HepG2 (cell line): ENCODE measurements around the gene TNFSF10. TPM values are rescaled to one million over a fixed set of nuclear protein-coding genes. Genes with fewer than 3 reads are reported as not detected.
A peak's percentile ranks its signal among the peaks of the same experiment; 100 is the strongest.

Experiments used
- EP300 ChIP-seq, 3 experiments: sonication (generic) in 1 of 3; formaldehyde crosslinking in 1 of 3; IDR thresholded peaks; 2 replicates each; pipeline versions ENCODE4 v1.5.1 to v1.6.1; 2011 to 2020; ENCODE audit warnings: low read depth in 2 of 3, low read length in 2 of 3, borderline replicate concordance in 1 of 3, improper control_type of control experiment in 1 of 3, mild to moderate bottlenecking in 1 of 3, missing genetic modification reagents in 1 of 3, moderate library complexity in 1 of 3
- ETV5 ChIP-seq: IDR thresholded peaks from 2 replicates; pipeline ENCODE4 v1.6.1; 2018; ENCODE audit warnings: missing biosample characterization, missing genetic modification reagents, inconsistent platforms, borderline replicate concordance
- FOXK1 ChIP-seq: sonication (generic); formaldehyde crosslinking; IDR thresholded peaks from 2 replicates; pipeline ENCODE4 v1.4.0; 2020; ENCODE audit warnings: low read depth, missing genetic modification reagents, borderline replicate concordance
- HES4 ChIP-seq: sonication (generic); formaldehyde crosslinking; IDR thresholded peaks from 2 replicates; pipeline ENCODE4 v1.9.0; 2021; ENCODE audit warnings: mild to moderate bottlenecking, missing genetic modification reagents, borderline replicate concordance
- MIER2 ChIP-seq: IDR thresholded peaks from 2 replicates; pipeline ENCODE4 v1.6.1; 2016; ENCODE audit warnings: missing biosample characterization, missing genetic modification reagents
- NFRKB ChIP-seq: fragments of 450-650 bp; IDR thresholded peaks from 2 replicates; pipeline ENCODE4 v1.6.1; 2017
- ZKSCAN8 ChIP-seq: IDR thresholded peaks from 2 replicates; pipeline ENCODE4 v1.6.1; 2016; ENCODE audit warnings: borderline replicate concordance, missing genetic modification reagents, missing compliant biosample characterization
- ZNF354B ChIP-seq: sonication (generic); formaldehyde crosslinking; IDR thresholded peaks from 2 replicates; pipeline ENCODE4 v1.8.0; 2022; ENCODE audit warnings: mild to moderate bottlenecking, missing genetic modification reagents
- ZNF713 ChIP-seq: sonication (generic); formaldehyde crosslinking; IDR thresholded peaks from 2 replicates; pipeline ENCODE4 v1.4.0; 2020; ENCODE audit warnings: mild to moderate bottlenecking, missing genetic modification reagents
- polyA plus RNA-seq, 8 experiments: library from polyadenylated mRNA; depleted of rRNA in 3 of 8; stranded (reverse) in 7 of 8; unstranded in 1 of 8; fragments of >200 nt; fragmentation: Illumina TruSeq in 4 of 8; extraction: Trizol in 4 of 8; gene quantifications; 2 replicates each; pipeline versions ENCODE4 v1.2.1 to v1.2.3, GENCODE V29; 2011 to 2016; ENCODE audit warnings: low read depth in 4 of 8, missing spikeins in 1 of 8, mixed read lengths in 1 of 8; ENCODE audit not compliant: insufficient read depth in 1 of 8
- total RNA-seq, 5 experiments: library from RNA; depleted of rRNA; stranded (reverse); fragments of >200 nt; fragmentation: Illumina TruSeq; extraction: Trizol; gene quantifications; 2 replicates each; pipeline ENCODE4 v1.2.3, GENCODE V29; 2016; ENCODE audit warnings: low read depth in 1 of 5
- TF ChIP-seq, protein P1 (sequence below): sonication (generic); formaldehyde crosslinking; IDR thresholded peaks from 2 replicates; pipeline ENCODE4 v1.4.0; 2020; ENCODE audit warnings: missing genetic modification reagents, low read depth, mild to moderate bottlenecking, borderline replicate concordance
- TF ChIP-seq, protein P2 (sequence below): sonication (generic); formaldehyde crosslinking; IDR thresholded peaks from 2 replicates; pipeline ENCODE4 v1.5.1; 2020; ENCODE audit warnings: missing genetic modification reagents, mild to moderate bottlenecking, borderline replicate concordance
- TF ChIP-seq, protein P3 (sequence below): sonication (generic); formaldehyde crosslinking; IDR thresholded peaks from 2 replicates; pipeline ENCODE4 v1.4.0; 2020; ENCODE audit warnings: missing genetic modification reagents, borderline replicate concordance
- TF ChIP-seq, protein P4 (sequence below): sonication (generic); formaldehyde crosslinking; IDR thresholded peaks from 2 replicates; pipeline ENCODE4 v1.4.0; 2020; ENCODE audit warnings: missing genetic modification reagents
- TF ChIP-seq, protein P5 (sequence below): sonication (generic); formaldehyde crosslinking; IDR thresholded peaks from 2 replicates; pipeline ENCODE4 v1.9.0; 2021; ENCODE audit warnings: missing genetic modification reagents, mild to moderate bottlenecking, borderline replicate concordance
- TF ChIP-seq, protein P6 (sequence below): fragments of 450-650 bp; IDR thresholded peaks from 2 replicates; pipeline ENCODE4 v1.6.1; 2016

TNFSF10 gene
- total and polyA plus RNA-seq, 2 of the 13 experiments (the other 11 are each of a cell fraction or from before 2014, with no cell fraction given) = 8.4 to 9.9 TPM

DNA sequence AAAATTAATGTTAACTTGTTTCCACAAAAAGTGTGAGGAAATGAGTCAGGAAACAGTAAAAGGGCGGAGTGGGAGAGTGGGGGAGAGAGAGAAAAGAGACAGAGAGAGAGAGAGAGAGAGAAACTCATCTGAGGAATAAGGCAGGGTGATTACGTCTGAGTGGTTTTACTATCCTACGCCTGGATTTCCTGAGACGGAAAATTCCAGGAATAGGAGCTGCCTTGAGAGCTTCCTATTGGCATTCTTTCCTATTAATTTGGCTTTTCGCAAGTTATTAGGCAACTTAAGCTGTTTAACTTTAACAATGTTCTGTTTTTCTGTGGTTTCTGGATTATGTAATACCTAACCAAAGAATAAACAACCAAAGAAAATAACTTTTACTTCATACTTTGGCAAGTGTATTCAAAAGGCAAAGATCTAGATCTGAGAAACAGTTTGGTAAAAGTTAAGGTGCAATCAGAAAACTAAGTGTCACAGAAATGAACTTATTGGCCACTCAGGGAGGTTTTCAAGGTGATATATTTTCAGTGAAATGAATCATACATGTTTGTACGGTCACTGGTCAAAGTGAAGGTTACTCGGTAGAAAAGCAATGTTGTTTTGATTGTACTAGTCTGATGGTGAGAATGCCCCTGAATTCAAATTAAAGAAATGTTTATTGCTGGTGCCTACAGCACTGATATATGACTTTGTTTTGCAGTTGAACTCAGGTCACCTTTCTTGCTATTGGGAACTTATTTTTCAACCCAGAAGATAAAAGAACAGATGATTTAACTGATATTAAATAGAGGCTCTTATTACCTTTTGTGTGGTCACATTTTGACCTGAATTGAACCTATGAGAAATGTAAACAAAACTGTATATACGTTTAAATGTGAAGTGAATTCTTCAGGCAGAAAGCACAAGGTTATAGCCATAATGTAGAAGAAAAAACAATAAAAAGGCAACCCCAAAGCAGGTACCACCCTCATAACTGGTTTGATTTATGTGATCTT lies 39.9 kb upstream of the TNFSF10 start (continued):
- TF ChIP-seq, protein P1, sequence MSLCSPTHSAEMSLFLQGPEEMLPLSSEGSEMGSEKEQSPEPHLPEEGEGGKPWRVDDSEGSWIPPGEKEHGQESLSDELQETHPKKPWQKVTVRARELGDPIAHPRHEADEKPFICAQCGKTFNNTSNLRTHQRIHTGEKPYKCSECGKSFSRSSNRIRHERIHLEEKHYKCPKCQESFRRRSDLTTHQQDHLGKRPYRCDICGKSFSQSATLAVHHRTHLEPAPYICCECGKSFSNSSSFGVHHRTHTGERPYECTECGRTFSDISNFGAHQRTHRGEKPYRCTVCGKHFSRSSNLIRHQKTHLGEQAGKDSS = no peak
- TF ChIP-seq EP300 (IDR thresholded peaks at IDR 0.05; ENCODE audit: low read depth in 2 of 2, low read length in 2 of 2) = 0 out of 4 replicates have a peak, but pooled peaks of 1 of the 2 experiments have one; percentile 31
- no peak for TF ChIP-seq EP300 (CRISPR knock-in tag; IDR thresholded peaks at IDR 0.05; ENCODE audit: borderline replicate concordance)
- TF ChIP-seq MIER2 (CRISPR knock-in tag) = no peak
- no peak for TF ChIP-seq FOXK1 (CRISPR knock-in tag)
- TF ChIP-seq, protein P2, sequence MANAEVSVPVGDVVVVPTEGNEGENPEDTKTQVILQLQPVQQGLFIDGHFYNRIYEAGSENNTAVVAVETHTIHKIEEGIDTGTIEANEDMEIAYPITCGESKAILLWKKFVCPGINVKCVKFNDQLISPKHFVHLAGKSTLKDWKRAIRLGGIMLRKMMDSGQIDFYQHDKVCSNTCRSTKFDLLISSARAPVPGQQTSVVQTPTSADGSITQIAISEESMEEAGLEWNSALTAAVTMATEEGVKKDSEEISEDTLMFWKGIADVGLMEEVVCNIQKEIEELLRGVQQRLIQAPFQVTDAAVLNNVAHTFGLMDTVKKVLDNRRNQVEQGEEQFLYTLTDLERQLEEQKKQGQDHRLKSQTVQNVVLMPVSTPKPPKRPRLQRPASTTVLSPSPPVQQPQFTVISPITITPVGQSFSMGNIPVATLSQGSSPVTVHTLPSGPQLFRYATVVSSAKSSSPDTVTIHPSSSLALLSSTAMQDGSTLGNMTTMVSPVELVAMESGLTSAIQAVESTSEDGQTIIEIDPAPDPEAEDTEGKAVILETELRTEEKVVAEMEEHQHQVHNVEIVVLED = no peak
- TF ChIP-seq, protein P3, sequence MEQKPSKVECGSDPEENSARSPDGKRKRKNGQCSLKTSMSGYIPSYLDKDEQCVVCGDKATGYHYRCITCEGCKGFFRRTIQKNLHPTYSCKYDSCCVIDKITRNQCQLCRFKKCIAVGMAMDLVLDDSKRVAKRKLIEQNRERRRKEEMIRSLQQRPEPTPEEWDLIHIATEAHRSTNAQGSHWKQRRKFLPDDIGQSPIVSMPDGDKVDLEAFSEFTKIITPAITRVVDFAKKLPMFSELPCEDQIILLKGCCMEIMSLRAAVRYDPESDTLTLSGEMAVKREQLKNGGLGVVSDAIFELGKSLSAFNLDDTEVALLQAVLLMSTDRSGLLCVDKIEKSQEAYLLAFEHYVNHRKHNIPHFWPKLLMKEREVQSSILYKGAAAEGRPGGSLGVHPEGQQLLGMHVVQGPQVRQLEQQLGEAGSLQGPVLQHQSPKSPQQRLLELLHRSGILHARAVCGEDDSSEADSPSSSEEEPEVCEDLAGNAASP = peak; percentile 46; the same call in 1 of the 2 replicates
- no peak for TF ChIP-seq NFRKB
- TF ChIP-seq HES4 (CRISPR knock-in tag) = no peak
- TF ChIP-seq, protein P4, sequence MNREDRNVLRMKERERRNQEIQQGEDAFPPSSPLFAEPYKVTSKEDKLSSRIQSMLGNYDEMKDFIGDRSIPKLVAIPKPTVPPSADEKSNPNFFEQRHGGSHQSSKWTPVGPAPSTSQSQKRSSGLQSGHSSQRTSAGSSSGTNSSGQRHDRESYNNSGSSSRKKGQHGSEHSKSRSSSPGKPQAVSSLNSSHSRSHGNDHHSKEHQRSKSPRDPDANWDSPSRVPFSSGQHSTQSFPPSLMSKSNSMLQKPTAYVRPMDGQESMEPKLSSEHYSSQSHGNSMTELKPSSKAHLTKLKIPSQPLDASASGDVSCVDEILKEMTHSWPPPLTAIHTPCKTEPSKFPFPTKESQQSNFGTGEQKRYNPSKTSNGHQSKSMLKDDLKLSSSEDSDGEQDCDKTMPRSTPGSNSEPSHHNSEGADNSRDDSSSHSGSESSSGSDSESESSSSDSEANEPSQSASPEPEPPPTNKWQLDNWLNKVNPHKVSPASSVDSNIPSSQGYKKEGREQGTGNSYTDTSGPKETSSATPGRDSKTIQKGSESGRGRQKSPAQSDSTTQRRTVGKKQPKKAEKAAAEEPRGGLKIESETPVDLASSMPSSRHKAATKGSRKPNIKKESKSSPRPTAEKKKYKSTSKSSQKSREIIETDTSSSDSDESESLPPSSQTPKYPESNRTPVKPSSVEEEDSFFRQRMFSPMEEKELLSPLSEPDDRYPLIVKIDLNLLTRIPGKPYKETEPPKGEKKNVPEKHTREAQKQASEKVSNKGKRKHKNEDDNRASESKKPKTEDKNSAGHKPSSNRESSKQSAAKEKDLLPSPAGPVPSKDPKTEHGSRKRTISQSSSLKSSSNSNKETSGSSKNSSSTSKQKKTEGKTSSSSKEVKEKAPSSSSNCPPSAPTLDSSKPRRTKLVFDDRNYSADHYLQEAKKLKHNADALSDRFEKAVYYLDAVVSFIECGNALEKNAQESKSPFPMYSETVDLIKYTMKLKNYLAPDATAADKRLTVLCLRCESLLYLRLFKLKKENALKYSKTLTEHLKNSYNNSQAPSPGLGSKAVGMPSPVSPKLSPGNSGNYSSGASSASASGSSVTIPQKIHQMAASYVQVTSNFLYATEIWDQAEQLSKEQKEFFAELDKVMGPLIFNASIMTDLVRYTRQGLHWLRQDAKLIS (CRISPR knock-in tag) = no peak
- TF ChIP-seq, protein P5, sequence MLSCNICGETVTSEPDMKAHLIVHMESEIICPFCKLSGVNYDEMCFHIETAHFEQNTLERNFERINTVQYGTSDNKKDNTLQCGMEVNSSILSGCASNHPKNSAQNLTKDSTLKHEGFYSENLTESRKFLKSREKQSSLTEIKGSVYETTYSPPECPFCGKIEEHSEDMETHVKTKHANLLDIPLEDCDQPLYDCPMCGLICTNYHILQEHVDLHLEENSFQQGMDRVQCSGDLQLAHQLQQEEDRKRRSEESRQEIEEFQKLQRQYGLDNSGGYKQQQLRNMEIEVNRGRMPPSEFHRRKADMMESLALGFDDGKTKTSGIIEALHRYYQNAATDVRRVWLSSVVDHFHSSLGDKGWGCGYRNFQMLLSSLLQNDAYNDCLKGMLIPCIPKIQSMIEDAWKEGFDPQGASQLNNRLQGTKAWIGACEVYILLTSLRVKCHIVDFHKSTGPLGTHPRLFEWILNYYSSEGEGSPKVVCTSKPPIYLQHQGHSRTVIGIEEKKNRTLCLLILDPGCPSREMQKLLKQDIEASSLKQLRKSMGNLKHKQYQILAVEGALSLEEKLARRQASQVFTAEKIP (CRISPR knock-in tag) = no peak
- TF ChIP-seq ZNF713 = no peak
- no peak for TF ChIP-seq ETV5 (CRISPR knock-in tag)
- TF ChIP-seq ZNF354B (CRISPR knock-in tag) = no peak
- TF ChIP-seq, protein P6, sequence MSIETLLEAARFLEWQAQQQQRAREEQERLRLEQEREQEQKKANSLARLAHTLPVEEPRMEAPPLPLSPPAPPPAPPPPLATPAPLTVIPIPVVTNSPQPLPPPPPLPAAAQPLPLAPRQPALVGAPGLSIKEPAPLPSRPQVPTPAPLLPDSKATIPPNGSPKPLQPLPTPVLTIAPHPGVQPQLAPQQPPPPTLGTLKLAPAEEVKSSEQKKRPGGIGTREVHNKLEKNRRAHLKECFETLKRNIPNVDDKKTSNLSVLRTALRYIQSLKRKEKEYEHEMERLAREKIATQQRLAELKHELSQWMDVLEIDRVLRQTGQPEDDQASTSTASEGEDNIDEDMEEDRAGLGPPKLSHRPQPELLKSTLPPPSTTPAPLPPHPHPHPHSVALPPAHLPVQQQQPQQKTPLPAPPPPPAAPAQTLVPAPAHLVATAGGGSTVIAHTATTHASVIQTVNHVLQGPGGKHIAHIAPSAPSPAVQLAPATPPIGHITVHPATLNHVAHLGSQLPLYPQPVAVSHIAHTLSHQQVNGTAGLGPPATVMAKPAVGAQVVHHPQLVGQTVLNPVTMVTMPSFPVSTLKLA = no peak
- no peak for TF ChIP-seq ZKSCAN8 (CRISPR knock-in tag)
